Activated naive CD8-positive, alpha-beta T cell treated with anti-CD3 and anti-CD28 coated beads for 36 hours (primary cell): ENCODE data around the gene DPP6. TPM values are rescaled to one million over a fixed set of nuclear protein-coding genes. Genes with fewer than 3 reads are reported as not detected.

Experiments used
- DNase-seq: peaks from one replicate; pipeline ENCODE4 v3.0.0; 2021
- H3K27ac Mint-ChIP-seq: one replicate; pipeline ENCODE4 v1.8.0; 2022; ENCODE audit warnings: mild to moderate bottlenecking, moderate library complexity, mixed read lengths
- H3K27me3 Mint-ChIP-seq: one replicate; pipeline ENCODE4 v1.8.0; 2022; ENCODE audit warnings: mild to moderate bottlenecking, mixed read lengths
- H3K36me3 Mint-ChIP-seq: one replicate; pipeline ENCODE4 v1.8.0; 2021; ENCODE audit warnings: mild to moderate bottlenecking, mixed read lengths
- H3K4me1 Mint-ChIP-seq: one replicate; pipeline ENCODE4 v1.8.0; 2021; ENCODE audit warnings: mixed read lengths
- H3K4me3 Mint-ChIP-seq: one replicate; pipeline ENCODE4 v1.8.0; 2022; ENCODE audit warnings: mild to moderate bottlenecking, moderate library complexity, mixed read lengths
- H3K9me3 Mint-ChIP-seq: one replicate; pipeline ENCODE4 v1.8.0; 2022; ENCODE audit warnings: mixed read lengths
- total RNA-seq, 2 experiments: library from RNA; stranded (reverse); gene quantifications; one replicate each; pipeline ENCODE4 v1.2.3, GENCODE V29; 2021

DPP6 gene
- total RNA-seq, 2 experiments from 2014 or later = not detected

- H3K4me1 Mint-ChIP-seq = no peaks in the 10 kb centered on the region
- peaks cover 6% of the 10 kb centered on the region for H3K27me3 Mint-ChIP-seq
- H3K9me3 Mint-ChIP-seq = no peaks in the 10 kb centered on the region
- H3K27ac Mint-ChIP-seq = no peak overlapping the region
- DNase-seq = no peak
- no peaks in the 10 kb centered on the region for H3K36me3 Mint-ChIP-seq
- no peak overlapping the region for H3K4me3 Mint-ChIP-seq
Observed at GRCh38 chr7:154905615-154906014, 853.4 kb downstream of the DPP6 start.

GRCh38 chr7:154906201-154906600 lies 854.0 kb downstream of the DPP6 start:
- Mint-ChIP-seq H3K27ac (no peak overlapping the region), H3K9me3 (no peaks in the 10 kb centered on the region), H3K36me3 (no peaks in the 10 kb centered on the region), H3K4me1 (no peaks in the 10 kb centered on the region), H3K4me3 (no peak overlapping the region), H3K27me3 (peaks cover 6% of the 10 kb centered on the region)
- no peak for DNase-seq

- H3K36me3 Mint-ChIP-seq = peaks cover 2% of the 10 kb centered on the region
- H3K9me3 Mint-ChIP-seq = peaks cover 2% of the 10 kb centered on the region
- H3K4me1 Mint-ChIP-seq = no peaks in the 10 kb centered on the region
- DNase-seq = no peak
- peaks cover 6% of the 10 kb centered on the region for H3K27me3 Mint-ChIP-seq
- no peak overlapping the region for H3K4me3 Mint-ChIP-seq
- H3K27ac Mint-ChIP-seq = no peak overlapping the region
Observed at GRCh38 chr7:154906736-154907355, 854.6 kb downstream of the DPP6 start.

GRCh38 chr7:154907651-154908620 lies 855.7 kb downstream of the DPP6 start:
- Mint-ChIP-seq H3K36me3 (peaks cover 2% of the 10 kb centered on the region), H3K27me3 (peaks cover 6% of the 10 kb centered on the region), H3K4me3 (no peak overlapping the region), H3K9me3 (peaks cover 2% of the 10 kb centered on the region), H3K27ac (no peak overlapping the region), H3K4me1 (no peaks in the 10 kb centered on the region)
- DNase-seq = no peak

- H3K4me3 Mint-ChIP-seq = no peak overlapping the region
- DNase-seq = no peak
- H3K4me1 Mint-ChIP-seq = peaks cover 4% of the 10 kb centered on the region
- no peak overlapping the region for H3K27ac Mint-ChIP-seq
- H3K9me3 Mint-ChIP-seq = peaks cover 2% of the 10 kb centered on the region
- H3K27me3 Mint-ChIP-seq = peaks cover 11% of the 10 kb centered on the region
- H3K36me3 Mint-ChIP-seq = peaks cover 2% of the 10 kb centered on the region
Observed at GRCh38 chr7:154909241-154910105, 857.3 kb downstream of the DPP6 start.

- Mint-ChIP-seq H3K4me3 (no peak overlapping the region), H3K9me3 (peaks cover 2% of the 10 kb centered on the region), H3K27me3 (peaks cover 14% of the 10 kb centered on the region), H3K36me3 (peaks cover 2% of the 10 kb centered on the region), H3K4me1 (peaks cover 4% of the 10 kb centered on the region), H3K27ac (no peak overlapping the region)
- DNase-seq = no peak
Observed at GRCh38 chr7:154910125-154910524, 857.9 kb downstream of the DPP6 start.

GRCh38 chr7:154910977-154911376 lies 858.8 kb downstream of the DPP6 start:
- H3K27me3 Mint-ChIP-seq = peaks cover 14% of the 10 kb centered on the region
- no peak overlapping the region for H3K4me3 Mint-ChIP-seq
- peaks cover 2% of the 10 kb centered on the region for H3K9me3 Mint-ChIP-seq
- no peak for DNase-seq
- peaks cover 4% of the 10 kb centered on the region for H3K4me1 Mint-ChIP-seq
- H3K36me3 Mint-ChIP-seq = peaks cover 2% of the 10 kb centered on the region
- no peak overlapping the region for H3K27ac Mint-ChIP-seq

GRCh38 chr7:154911411-154911810 lies 859.2 kb downstream of the DPP6 start:
- H3K36me3 Mint-ChIP-seq = peaks cover 2% of the 10 kb centered on the region

GRCh38 chr7:154911862-154912455 lies 859.8 kb downstream of the DPP6 start:
- Mint-ChIP-seq H3K36me3 (peaks cover 2% of the 10 kb centered on the region), H3K9me3 (peaks cover 2% of the 10 kb centered on the region), H3K27ac (no peak overlapping the region), H3K4me3 (no peak overlapping the region), H3K27me3 (peaks cover 14% of the 10 kb centered on the region), H3K4me1 (peaks cover 4% of the 10 kb centered on the region)
- DNase-seq = no peak

More at GRCh38 chr7:154911411-154911810, 859.2 kb downstream of the DPP6 start:
- H3K4me1 Mint-ChIP-seq = peaks cover 4% of the 10 kb centered on the region
- peaks cover 2% of the 10 kb centered on the region for H3K9me3 Mint-ChIP-seq
- DNase-seq = no peak
- H3K4me3 Mint-ChIP-seq = no peak overlapping the region
- H3K27me3 Mint-ChIP-seq = peaks cover 14% of the 10 kb centered on the region
- no peak overlapping the region for H3K27ac Mint-ChIP-seq

GRCh38 chr7:154912871-154913637 lies 860.9 kb downstream of the DPP6 start:
- Mint-ChIP-seq H3K4me1 (peaks cover 4% of the 10 kb centered on the region), H3K27ac (no peak overlapping the region), H3K36me3 (peaks cover 2% of the 10 kb centered on the region), H3K27me3 (peaks cover 14% of the 10 kb centered on the region), H3K9me3 (peaks cover 2% of the 10 kb centered on the region), H3K4me3 (no peak overlapping the region)
- DNase-seq = no peak

GRCh38 chr7:154913638-154914307 lies 861.6 kb downstream of the DPP6 start:
- Mint-ChIP-seq H3K9me3 (peaks cover 2% of the 10 kb centered on the region), H3K36me3 (peaks cover 2% of the 10 kb centered on the region), H3K4me3 (peak overlapping the region; percentile 68), H3K4me1 (peaks cover 4% of the 10 kb centered on the region), H3K27me3 (peaks cover 14% of the 10 kb centered on the region), H3K27ac (peak overlapping the region; percentile 45)
- DNase-seq = peak; percentile 84

- Mint-ChIP-seq H3K36me3 (peaks cover 2% of the 10 kb centered on the region), H3K27ac (no peak overlapping the region), H3K4me1 (peaks cover 4% of the 10 kb centered on the region), H3K4me3 (peak overlapping the region; percentile 22), H3K9me3 (peaks cover 2% of the 10 kb centered on the region), H3K27me3 (peaks cover 10% of the 10 kb centered on the region)
- no peak for DNase-seq
Observed at GRCh38 chr7:154914308-154914995, 862.3 kb downstream of the DPP6 start.

- peaks cover 4% of the 10 kb centered on the region for H3K4me1 Mint-ChIP-seq
- peaks cover 2% of the 10 kb centered on the region for H3K36me3 Mint-ChIP-seq
- H3K27me3 Mint-ChIP-seq = peaks cover 9% of the 10 kb centered on the region
- peak overlapping the region; percentile 22 for H3K4me3 Mint-ChIP-seq
- H3K27ac Mint-ChIP-seq = no peak overlapping the region
- DNase-seq = no peak
- H3K9me3 Mint-ChIP-seq = peaks cover 2% of the 10 kb centered on the region
Observed at GRCh38 chr7:154914996-154915380, 862.8 kb downstream of the DPP6 start.
